Muscle of leg (tissue), 11 donors: ENCODE data around the gene SYNPR. TPM values are rescaled to one million over a fixed set of nuclear protein-coding genes. Genes with fewer than 3 reads are reported as not detected.
A peak's percentile ranks its signal among the peaks of the same experiment; 100 is the strongest.

Source experiments
- DNase-seq: peaks from one replicate; pipeline ENCODE4 v3.0.0; 2013
- H3K27ac ChIP-seq: one replicate; pipeline ENCODE4 v1.5.1; 2013; ENCODE audit warnings: mild to moderate bottlenecking, low read length, control low read depth
- H3K27me3 ChIP-seq: one replicate; pipeline ENCODE4 v1.6.1; 2013; ENCODE audit warnings: low read length; ENCODE audit not compliant: control insufficient read depth, insufficient read depth
- H3K36me3 ChIP-seq: one replicate; pipeline ENCODE4 v1.6.1; 2013; ENCODE audit warnings: low read length; ENCODE audit not compliant: control insufficient read depth, insufficient read depth
- H3K4me1 ChIP-seq: one replicate; pipeline ENCODE4 v1.6.1; 2013; ENCODE audit warnings: low read length; ENCODE audit not compliant: control insufficient read depth, insufficient read depth
- H3K4me3 ChIP-seq: one replicate; pipeline ENCODE4 v1.5.1; 2013; ENCODE audit warnings: low read length, control low read depth
- H3K9me3 ChIP-seq: replicated peaks from 2 replicates; pipeline ENCODE4 v1.6.1; 2013; ENCODE audit warnings: low read depth, low read length; ENCODE audit not compliant: control insufficient read depth
- WGBS: methylation state at CpG from one replicate; pipeline ENCODE4 v1.1.5; 2013; ENCODE audit warnings: missing lambda C conversion rate; ENCODE audit not compliant: insufficient coverage; 5-methylcytosine and 5-hydroxymethylcytosine counted together
- polyA plus RNA-seq, 8 donors: library from polyadenylated mRNA; unstranded; fragments of 120-200 nt; gene quantifications; one replicate each; pipeline versions ENCODE4 v1.2.1 to v1.2.3, GENCODE V29; 2013; ENCODE audit warnings: inconsistent platforms in 1 of 8, low replicate concordance in 1 of 8; ENCODE audit not compliant: insufficient read length in 8 of 8, insufficient read depth in 1 of 8
- total RNA-seq: library from RNA; stranded (reverse); fragments of 120-200 nt; gene quantifications from one replicate; pipeline ENCODE4 v1.2.4, GENCODE V29; 2013

Gene SYNPR
- total and polyA plus RNA-seq, 9 donors = 0.04 TPM; not detected in 8

DNA sequence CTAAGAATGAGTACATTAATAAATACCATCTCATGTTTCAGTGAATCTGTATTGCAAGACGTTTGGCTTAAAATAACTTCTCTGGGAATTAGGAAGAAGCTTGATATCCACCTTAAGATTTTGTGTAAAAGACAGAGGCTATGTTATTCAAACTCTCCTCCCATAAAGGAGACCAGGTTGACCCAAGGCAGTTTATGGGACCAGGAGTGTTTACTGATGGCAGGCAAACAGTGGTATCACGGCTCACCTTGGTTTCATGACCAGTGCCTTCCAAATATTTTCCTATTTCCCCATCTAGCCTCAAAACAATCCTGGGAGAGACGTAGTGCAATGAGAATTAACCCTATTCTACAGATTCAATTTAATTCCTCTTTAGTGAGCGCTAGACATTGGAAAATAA is 284.2 kb downstream of the SYNPR start:
- H3K4me1 ChIP-seq = no peaks in the 10 kb centered on the region
- H3K27me3 ChIP-seq = no peaks in the 10 kb centered on the region
- no peaks in the 10 kb centered on the region for H3K36me3 ChIP-seq
- no peaks in the 10 kb centered on the region for H3K9me3 ChIP-seq
- H3K27ac ChIP-seq = no peak overlapping the region
- WGBS = no CpG with 5 or more reads among the region's 4 CpGs
- no peak for DNase-seq
- H3K4me3 ChIP-seq = no peak overlapping the region

- Histone ChIP-seq H3K27ac (no peak overlapping the region), H3K4me1 (no peaks in the 10 kb centered on the region), H3K27me3 (no peaks in the 10 kb centered on the region), H3K9me3 (no peaks in the 10 kb centered on the region), H3K4me3 (no peak overlapping the region), H3K36me3 (no peaks in the 10 kb centered on the region)
- DNase-seq = no peak
Measured at GRCh38 chr3:63563572-63563971, 285.5 kb downstream of the SYNPR start.

- Histone ChIP-seq H3K27me3 (no peaks in the 10 kb centered on the region), H3K4me1 (no peaks in the 10 kb centered on the region), H3K9me3 (no peaks in the 10 kb centered on the region), H3K27ac (no peak overlapping the region), H3K4me3 (no peak overlapping the region), H3K36me3 (no peaks in the 10 kb centered on the region)
- DNase-seq = no peak
- WGBS = no CpG with 5 or more reads among the region's 6 CpGs
Measured at GRCh38 chr3:63565220-63565619, 287.1 kb downstream of the SYNPR start.

GRCh38 chr3:63571682-63572081 is 293.6 kb downstream of the SYNPR start:
- H3K27ac ChIP-seq = no peak overlapping the region
- DNase-seq = no peak
- no CpG with 5 or more reads among the region's 3 CpGs for WGBS
- H3K9me3 ChIP-seq = no peaks in the 10 kb centered on the region
- no peaks in the 10 kb centered on the region for H3K4me1 ChIP-seq
- no peaks in the 10 kb centered on the region for H3K36me3 ChIP-seq
- no peak overlapping the region for H3K4me3 ChIP-seq
- H3K27me3 ChIP-seq = no peaks in the 10 kb centered on the region

DNA sequence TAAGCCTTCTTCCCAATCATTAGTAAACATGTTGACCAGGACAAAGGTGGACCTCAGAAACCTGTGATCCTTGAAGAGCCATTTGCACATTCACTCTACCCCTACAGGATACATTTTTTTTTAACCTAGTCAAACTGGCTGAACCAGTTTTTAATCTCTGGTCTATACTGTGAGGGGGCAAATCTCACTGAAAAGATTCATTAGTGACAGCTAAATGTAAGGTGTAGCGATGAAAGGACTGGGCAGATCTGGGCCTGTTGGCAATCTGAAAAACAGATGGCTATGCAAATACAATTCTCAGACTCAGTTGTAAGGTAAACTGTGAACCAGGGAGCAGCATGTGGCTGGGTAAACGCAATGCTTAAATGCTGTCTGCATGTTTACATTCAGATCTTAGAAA is 298.7 kb downstream of the SYNPR start:
- Histone ChIP-seq H3K27ac (no peak overlapping the region), H3K4me1 (no peaks in the 10 kb centered on the region), H3K27me3 (no peaks in the 10 kb centered on the region), H3K4me3 (no peak overlapping the region), H3K36me3 (no peaks in the 10 kb centered on the region), H3K9me3 (no peaks in the 10 kb centered on the region)
- 75% methylated on average over 1 of the region's 2 CpGs for WGBS
- DNase-seq = no peak

DNA sequence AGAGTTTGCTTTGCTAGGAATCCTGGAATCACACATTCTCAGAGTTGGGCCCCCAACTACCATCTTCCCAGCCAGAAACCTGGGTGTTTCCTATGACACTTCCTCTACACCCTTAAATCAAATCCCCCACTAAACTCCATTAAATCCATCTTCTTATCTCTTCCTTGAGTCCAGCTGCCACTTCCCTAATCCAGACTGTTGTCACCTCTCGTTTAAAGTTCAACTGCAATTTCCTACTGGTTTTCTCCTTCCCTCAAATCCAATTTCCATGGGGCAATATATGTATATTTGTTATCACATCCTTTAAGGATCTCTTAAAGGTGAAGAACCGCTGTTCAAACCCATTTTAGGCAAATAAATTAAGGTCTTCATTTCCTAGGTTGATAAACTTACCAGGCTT is 300.8 kb downstream of the SYNPR start:
- no peak for DNase-seq
- H3K4me1 ChIP-seq = no peaks in the 10 kb centered on the region
- no peak overlapping the region for H3K4me3 ChIP-seq
- no peak overlapping the region for H3K27ac ChIP-seq
- no peaks in the 10 kb centered on the region for H3K9me3 ChIP-seq
- H3K36me3 ChIP-seq = no peaks in the 10 kb centered on the region
- no peaks in the 10 kb centered on the region for H3K27me3 ChIP-seq
- 80% methylated on average over 1 of the region's 2 CpGs for WGBS

DNA sequence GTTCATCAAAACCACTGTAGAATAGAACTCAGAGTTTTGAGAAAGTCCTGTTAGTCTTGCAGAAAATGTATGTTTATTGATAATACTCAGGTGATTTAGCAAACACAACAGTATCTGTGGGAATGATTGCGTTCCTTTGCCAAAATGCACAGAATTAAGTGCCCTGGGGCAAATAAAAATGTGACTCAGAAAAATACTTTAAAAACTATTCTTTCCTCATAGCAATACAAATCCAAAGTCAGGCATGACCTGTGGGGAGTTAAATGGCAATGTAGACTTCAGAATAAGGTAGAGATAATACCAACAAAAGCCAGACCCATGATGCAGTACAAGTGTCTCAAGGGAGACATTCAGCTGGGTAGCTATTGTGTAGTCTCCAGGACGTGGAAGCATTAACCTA is 302.0 kb downstream of the SYNPR start:
- no CpG with 5 or more reads among the region's 2 CpGs for WGBS
- no peaks in the 10 kb centered on the region for H3K9me3 ChIP-seq
- no peaks in the 10 kb centered on the region for H3K4me1 ChIP-seq
- peak; percentile 1 for DNase-seq
- no peaks in the 10 kb centered on the region for H3K27me3 ChIP-seq
- no peaks in the 10 kb centered on the region for H3K36me3 ChIP-seq
- H3K27ac ChIP-seq = no peak overlapping the region
- no peak overlapping the region for H3K4me3 ChIP-seq

- Histone ChIP-seq H3K36me3 (no peaks in the 10 kb centered on the region), H3K9me3 (no peaks in the 10 kb centered on the region), H3K27ac (no peak overlapping the region), H3K27me3 (no peaks in the 10 kb centered on the region), H3K4me1 (no peaks in the 10 kb centered on the region), H3K4me3 (no peak overlapping the region)
- DNase-seq = no peak
- WGBS = 65% methylated on average over 1 of the region's 3 CpGs
Measured at GRCh38 chr3:63582943-63583500, 304.9 kb downstream of the SYNPR start.

DNA sequence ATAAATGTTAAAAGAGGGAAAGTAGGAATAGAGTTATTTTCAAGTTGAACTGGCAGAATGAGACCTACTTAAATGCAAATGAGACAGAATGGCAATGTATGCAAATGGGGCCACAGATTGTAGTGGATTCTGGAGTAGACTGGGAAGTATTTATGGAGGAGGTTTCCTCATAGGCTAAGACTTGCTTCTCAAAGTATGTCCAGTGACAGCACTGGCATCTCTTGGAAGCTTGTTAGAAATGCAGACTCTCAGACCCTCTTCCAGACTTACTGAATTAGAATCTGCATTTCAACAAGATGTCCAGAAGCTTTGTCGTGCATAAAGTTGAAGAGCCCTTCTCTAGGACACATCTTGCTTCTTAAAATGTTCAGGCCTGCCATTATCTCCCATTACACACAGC is 306.6 kb downstream of the SYNPR start:
- H3K9me3 ChIP-seq = peaks cover 3% of the 10 kb centered on the region
- H3K36me3 ChIP-seq = no peaks in the 10 kb centered on the region
- DNase-seq = no peak
- no peak overlapping the region for H3K4me3 ChIP-seq
- 71% methylated on average over 1 of the region's 1 CpG for WGBS
- H3K4me1 ChIP-seq = no peaks in the 10 kb centered on the region
- H3K27ac ChIP-seq = no peak overlapping the region
- no peaks in the 10 kb centered on the region for H3K27me3 ChIP-seq

GRCh38 chr3:63585927-63586326 is 307.8 kb downstream of the SYNPR start:
- Histone ChIP-seq H3K27ac (no peak overlapping the region), H3K27me3 (no peaks in the 10 kb centered on the region), H3K4me3 (no peak overlapping the region), H3K4me1 (no peaks in the 10 kb centered on the region), H3K36me3 (no peaks in the 10 kb centered on the region), H3K9me3 (peaks cover 3% of the 10 kb centered on the region)
- no CpG with 5 or more reads among the region's 1 CpG for WGBS
- DNase-seq = no peak

GRCh38 chr3:63588895-63589294 is 310.8 kb downstream of the SYNPR start:
- no peak overlapping the region for H3K4me3 ChIP-seq

More at GRCh38 chr3:63588895-63589294, 310.8 kb downstream of the SYNPR start:
- DNase-seq = no peak
- Histone ChIP-seq H3K4me1 (no peaks in the 10 kb centered on the region), H3K27me3 (no peaks in the 10 kb centered on the region), H3K27ac (no peak overlapping the region), H3K9me3 (peaks cover 3% of the 10 kb centered on the region), H3K36me3 (no peaks in the 10 kb centered on the region)
- WGBS = 80% methylated on average over 1 of the region's 1 CpG
